H54 (cell line): Measurements from ENCODE around the gene FABP1.

Experiments
- DNase-seq: peaks from one replicate; pipeline ENCODE4 v3.0.0; 2011; ENCODE audit warnings: low spot score, mixed read lengths; ENCODE audit not compliant: insufficient read length
- FAIRE-seq: peaks from 3 replicates; lab custom pipeline; 2011; peaks lifted over from hg19 to GRCh38; lab: Jason Lieb, UNC
- POLR2A ChIP-seq: IDR thresholded peaks from 2 replicates; pipeline ENCODE4 v1.6.1; 2011; ENCODE audit warnings: low read depth, mild to moderate bottlenecking, low read length

FABP1 gene

DNA sequence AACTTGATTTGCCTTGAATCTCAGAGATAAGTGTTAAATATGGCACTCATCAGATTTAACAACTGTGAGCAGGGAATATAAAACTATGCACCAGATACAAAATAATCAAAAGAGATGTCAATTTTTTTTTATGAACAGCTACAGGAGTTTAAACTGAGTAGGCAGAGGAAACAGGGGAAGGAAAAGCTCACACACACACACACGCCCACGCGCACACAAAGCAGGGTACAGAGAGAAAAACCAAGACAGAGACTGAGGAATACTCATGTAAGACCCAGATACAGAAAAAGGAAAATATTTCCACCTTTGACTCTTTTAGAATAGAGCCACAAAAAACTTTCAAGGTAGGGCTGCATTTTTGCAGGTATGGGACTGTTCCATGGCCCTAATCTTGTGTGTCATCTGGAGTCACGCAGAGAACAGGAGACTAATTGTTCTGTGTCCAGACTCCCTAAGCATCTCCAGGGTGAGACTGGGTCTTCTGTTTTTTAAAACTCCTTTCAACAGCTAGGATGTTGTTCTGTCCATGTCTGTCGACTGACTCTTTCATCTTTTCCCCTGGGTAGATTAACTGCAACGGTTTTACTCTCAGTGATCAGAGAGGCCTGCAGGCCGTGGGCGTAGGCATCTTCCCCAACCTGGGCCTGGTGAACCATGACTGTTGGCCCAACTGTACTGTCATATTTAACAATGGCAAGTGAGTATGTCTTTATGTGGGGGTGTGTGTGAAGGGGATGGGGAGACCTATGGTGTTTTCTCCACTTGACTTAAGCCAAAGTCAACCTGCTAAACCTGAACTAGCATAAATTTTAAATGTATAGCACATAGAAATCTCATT lies 37.2 kb downstream of the FABP1 start:
- TF ChIP-seq POLR2A, result no peak
- FAIRE-seq, result no peak
- no peak for DNase-seq

DNA sequence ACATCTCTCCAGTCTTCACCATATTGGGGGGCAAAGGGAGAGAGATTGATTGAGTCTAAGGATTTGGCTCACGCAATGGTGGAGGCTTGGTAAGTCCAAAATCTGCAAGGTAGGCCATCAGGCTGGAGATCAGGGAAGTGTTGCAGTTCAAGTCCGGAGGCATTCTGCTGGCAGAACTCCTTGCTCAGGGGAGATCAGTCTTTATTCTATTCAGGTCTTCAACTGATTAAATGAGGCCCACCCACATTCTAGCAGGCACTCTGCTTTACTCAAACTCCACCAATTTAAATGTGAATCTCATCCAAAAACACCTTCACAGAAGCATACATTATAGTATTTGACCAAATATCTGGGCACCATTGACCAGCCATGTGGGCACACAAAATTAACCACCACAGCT lies 38.9 kb downstream of the FABP1 start:
- DNase-seq, result no peak
- no peak for FAIRE-seq
- TF ChIP-seq POLR2A, result no peak

DNA sequence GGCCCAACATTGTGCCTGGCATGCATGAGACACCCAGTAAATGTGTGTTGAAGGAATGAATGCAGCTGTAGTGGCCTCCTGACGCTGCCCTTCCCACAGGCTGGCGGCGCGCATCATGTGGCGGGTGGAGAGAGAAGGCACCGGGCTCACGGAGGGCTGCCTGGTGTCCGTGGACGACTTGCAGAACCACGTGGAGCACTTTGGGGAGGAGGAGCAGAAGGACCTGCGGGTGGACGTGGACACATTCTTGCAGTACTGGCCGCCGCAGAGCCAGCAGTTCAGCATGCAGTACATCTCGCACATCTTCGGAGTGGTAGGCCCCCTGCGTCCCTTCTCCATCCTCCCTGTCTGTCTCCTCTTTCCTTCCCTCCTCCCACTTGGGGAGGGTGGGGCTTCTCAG lies 40.1 kb downstream of the FABP1 start:
- TF ChIP-seq POLR2A, result no peak
- DNase-seq (no peak), FAIRE-seq (no peak)

DNA sequence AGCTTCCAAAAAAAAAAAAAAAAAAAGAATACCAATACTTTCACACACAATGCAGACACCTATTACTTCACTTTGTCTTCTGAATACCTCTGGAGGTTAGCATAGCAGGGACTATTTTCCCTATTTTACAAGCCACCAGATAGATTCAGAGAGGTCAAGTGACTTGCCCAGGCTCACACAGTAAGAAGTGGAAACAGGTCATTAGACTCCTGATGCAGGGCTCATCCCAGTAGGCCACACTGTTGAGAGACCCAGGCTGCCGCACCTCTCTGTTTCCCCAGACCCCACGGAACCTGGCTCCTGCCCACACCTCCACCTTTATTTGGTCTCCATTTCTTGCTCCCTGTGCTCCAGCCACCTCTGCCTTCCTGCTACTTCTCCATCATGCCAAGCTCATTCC lies 40.8 kb downstream of the FABP1 start:
- no peak for FAIRE-seq
- TF ChIP-seq POLR2A, result no peak

DNA sequence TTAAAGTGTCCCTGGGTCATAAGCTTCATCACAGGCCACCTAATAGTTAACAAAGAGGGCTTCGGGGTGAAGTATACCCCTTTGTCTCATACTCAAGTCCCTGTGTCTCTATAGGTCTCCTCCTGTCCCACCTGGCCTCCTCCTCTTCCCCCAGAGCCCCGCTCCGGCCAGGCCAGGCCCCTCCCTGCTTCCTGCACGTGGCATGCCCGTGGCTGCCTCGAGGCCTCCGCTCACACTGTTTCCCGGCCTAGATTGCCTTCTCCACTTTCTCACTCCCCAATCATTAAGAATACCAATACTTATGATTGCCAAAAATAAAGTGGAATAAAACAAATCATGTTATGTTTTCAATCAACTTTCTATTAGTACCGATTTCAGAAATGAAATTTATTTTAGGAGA lies 41.5 kb downstream of the FABP1 start:
- no peak for FAIRE-seq

More for the DNA sequence above, 40.8 kb downstream of the FABP1 start:
- no peak for DNase-seq

DNA sequence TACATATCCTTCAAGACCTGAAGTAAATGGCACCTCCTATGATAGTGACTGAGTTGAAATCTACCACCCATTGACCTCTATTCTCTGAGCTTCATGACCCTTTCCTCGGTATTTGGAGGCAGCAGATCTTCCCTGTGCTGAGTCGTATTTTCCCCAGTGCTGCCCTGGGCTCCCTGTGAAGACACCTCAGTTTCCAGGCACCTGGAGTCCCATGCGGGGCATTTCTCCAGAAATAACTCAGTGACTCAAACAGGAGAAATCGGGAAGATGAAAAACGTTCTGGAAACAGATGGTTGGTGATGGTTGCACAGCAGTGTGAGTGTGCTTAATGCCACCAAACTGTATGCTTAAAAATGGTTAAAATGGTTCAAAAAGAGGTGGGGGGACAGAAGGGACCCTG lies 42.3 kb downstream of the FABP1 start:
- TF ChIP-seq POLR2A, result no peak
- DNase-seq, result no peak
- no peak for FAIRE-seq

More for the DNA sequence above, 41.5 kb downstream of the FABP1 start:
- DNase-seq, result no peak
- no peak for TF ChIP-seq POLR2A

DNA sequence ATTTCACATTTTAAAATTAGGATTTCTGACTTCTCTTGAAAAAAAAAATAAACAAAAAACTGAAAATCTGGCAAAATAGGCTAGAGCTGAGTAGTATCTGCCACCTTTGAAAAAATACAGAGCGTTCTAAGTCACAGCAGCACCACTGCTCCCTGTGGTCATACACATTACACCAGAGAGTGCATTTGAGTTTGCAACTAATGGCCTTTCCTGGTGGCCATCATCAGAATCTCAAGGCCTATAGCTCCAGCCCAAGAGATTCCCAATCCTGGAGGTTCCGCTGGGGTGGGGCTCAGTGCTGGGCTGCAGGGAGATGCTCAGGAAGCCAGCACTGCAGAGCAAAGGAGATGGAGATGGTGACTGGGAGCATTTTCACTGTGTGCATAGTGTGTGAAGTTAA lies 42.8 kb downstream of the FABP1 start:
- FAIRE-seq, result no peak
- no peak for TF ChIP-seq POLR2A
- DNase-seq, result no peak

DNA sequence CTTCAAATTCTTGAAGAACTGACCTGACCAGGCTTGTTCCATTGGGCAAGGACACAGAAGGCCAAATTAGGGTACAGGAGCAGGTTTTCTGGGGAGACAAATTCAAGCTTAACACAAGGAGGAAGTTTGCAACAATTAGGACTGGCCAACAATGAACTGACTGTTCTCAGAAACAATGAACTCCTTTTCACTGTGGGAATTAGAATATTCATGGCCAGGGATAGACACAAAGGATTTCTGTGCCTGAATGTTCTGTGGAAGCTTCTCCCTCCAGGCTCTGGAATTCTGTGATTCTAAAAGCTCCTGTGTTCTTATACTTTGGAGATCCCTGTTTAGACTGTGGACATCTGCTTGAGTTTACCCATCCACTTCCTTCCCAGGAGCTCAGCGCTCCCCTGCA lies 45.1 kb downstream of the FABP1 start:
- TF ChIP-seq POLR2A, result no peak
- no peak for DNase-seq
- FAIRE-seq, result no peak

DNA sequence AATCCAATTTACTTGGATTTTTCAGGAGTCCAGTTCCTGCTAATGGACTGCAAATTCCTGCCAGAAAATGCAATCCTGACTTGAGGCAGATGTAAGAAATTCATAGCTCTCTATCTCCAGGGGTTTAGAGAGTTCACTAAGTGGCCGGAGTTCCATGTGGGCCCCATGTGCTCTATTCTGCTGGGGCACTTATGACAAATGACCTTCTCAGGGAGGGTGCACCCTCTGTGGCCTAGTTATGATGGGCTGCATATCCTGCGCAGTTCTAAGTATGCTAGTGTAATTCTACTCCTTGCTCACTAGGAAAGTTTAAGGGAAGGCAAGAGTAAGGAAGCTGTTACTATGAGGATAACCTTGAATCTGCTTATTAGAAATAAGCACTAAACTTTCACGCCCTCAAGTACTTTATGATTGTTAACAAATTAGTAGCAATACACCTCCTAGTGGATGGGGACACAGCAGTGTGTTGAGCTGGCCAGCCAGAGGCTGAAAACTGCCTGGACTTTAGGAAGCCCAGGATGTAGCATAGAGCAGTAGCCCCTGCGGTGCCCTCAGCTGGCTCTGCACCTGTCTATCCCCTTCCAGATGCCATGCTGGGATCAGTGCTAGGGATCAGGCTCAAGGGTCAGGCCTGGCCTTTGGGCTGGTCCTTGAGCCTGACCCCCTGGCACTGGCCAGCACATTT lies 45.8 kb downstream of the FABP1 start:
- no peak for TF ChIP-seq POLR2A
- no peak for DNase-seq
- FAIRE-seq, result no peak

DNA sequence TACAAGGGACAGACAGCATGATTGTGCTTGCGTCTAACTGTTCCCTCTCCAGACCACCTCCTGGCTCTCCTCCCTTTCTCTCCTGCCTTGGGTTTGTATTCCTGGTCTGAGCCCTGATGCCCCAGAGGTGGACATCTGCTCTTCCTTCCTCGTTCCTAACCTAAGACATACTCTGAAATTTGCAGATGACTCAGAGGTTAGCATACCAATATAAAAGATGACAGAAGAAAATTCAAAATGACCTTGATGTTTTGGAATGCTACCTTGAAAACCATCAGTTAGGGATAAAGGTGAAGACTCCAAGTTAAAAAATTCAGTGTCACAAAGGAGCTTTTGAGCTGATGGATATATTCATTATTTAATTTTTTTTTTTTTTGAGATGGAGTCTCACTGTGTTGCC lies 47.3 kb downstream of the FABP1 start:
- no peak for DNase-seq
- FAIRE-seq, result no peak
- TF ChIP-seq POLR2A, result no peak

DNA sequence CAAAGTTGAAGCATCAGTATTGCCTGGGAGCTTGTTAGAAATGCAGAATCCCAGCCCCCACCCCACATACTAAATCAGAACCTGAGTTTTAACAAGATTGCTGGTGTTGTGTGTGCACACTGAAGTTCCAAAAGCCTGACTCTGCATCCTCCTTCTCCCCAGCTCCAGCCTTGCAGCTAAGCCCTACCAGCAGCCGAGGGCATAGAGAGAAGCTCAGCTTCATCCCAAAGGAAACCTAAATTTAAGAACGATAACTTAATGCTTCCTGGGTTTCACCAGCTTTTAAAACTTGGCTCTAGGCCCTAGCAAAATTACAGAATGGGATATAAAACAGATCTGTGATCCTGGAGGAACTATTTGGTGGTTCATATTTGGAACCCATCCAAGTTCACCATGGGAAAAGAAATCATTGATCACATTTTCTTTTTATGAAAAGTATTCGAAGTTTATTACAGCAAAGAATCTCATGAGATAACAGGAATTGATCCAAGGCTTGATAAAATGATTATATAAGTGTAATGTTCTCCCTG lies 49.2 kb downstream of the FABP1 start:
- FAIRE-seq (no peak), DNase-seq (no peak)
- TF ChIP-seq POLR2A, result no peak

DNA sequence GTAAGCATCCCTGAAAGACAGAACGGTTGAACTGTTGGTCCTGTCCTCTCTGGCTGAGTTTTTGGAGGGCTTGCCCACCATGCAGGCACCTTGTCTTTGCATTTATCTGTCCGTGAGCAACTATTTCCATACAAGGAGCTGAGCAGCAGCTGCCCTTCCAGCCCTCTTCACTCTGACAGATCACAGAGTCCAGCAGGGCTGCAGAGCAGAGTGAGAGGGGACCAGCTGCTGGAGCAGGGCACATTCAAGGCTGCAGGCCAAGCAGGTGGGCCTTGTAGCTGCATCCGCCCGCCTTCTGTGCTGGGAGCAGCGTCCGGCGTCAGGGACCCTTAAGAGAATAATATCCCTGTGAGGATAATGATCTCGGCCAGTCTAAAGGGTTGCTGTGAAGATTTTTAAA lies 50.8 kb downstream of the FABP1 start:
- FAIRE-seq (no peak), DNase-seq (no peak)
- no peak for TF ChIP-seq POLR2A

DNA sequence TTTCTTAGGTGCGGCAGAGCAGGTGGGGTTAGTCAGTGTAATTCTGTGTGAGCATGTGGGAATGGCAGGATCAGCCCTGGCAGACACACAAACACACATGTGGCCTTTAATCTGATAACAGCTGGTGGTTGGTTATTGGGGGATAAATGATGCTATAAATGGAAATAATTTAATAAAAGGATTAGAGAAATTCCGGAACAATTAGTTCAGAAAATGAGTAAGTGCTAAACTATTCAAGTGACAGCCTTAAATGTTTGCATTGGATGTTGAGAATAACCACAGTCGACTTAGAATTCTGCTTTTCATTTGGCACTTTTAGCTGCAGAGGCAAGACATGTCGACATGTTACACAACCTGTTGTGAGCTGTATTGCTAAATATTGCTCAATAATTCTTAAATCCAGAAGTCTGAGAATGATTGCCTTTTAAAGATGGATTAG lies 53.0 kb downstream of the FABP1 start:
- DNase-seq, result no peak
- FAIRE-seq, result no peak

DNA sequence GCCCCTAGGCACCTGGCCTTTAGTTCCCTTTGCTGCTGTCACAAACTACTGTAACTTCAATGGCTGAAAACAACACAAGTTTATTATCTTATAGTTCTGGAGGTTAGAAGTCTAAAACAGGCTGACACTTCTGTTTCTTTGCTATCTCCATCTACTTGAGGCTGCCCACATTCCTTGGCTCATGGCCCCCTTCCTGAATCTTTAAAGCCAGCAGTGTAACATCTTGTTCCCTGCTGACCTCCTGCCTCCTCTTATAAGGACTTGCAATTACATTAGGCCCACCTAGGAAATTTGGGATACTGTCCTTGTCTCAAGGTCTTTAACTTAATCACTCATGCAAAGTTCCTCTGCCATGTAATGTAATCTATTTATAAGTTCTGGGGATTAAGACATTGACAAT lies 53.7 kb downstream of the FABP1 start:
- DNase-seq, result no peak
- FAIRE-seq, result no peak
- no peak for TF ChIP-seq POLR2A

More for the DNA sequence above, 53.0 kb downstream of the FABP1 start:
- no peak for TF ChIP-seq POLR2A
